Heart right ventricle (tissue), 16 donors: ENCODE results near the gene PRKD2. TPM values are rescaled to one million over a fixed set of nuclear protein-coding genes. Genes with fewer than 3 reads are reported as not detected.

ENCODE experiments used
- ATAC-seq, 8 donors: fragments of 200-7000 bp; cut with Tn5 transposase; one replicate each; pipeline ENCODE4 v1.9.1; 2020; ENCODE audit warnings: mild to moderate bottlenecking in 8 of 8, moderate library complexity in 8 of 8, moderate number of reproducible peaks in 1 of 8
- DNase-seq, 2 donors: peaks; one replicate each; pipeline ENCODE4 v3.0.0-alpha.2; 2020
- H3K27ac ChIP-seq, 10 donors: fragments of 200-600 bp; sonication (generic) in 2 of 10; one replicate each; pipeline versions ENCODE4 v1.5.0 to v1.8.0; 2020 to 2022; ENCODE audit warnings: mild to moderate bottlenecking in 3 of 10
- H3K27me3 ChIP-seq, 7 donors: fragments of 200-600 bp; one replicate each; pipeline ENCODE4 v1.8.0; 2021 to 2022; ENCODE audit warnings: mild to moderate bottlenecking in 2 of 7
- H3K36me3 ChIP-seq, 9 donors: fragments of 200-600 bp; sonication (generic) in 1 of 9; one replicate each; pipeline versions ENCODE4 v1.5.0 to v1.8.0; 2020 to 2022; ENCODE audit warnings: mild to moderate bottlenecking in 2 of 9
- H3K4me1 ChIP-seq, 9 donors: fragments of 200-600 bp; sonication (generic) in 1 of 9; one replicate each; pipeline versions ENCODE4 v1.5.0 to v1.8.0; 2020 to 2022; ENCODE audit warnings: mild to moderate bottlenecking in 4 of 9
- H3K4me3 ChIP-seq, 10 donors: fragments of 200-600 bp; sonication (generic) in 2 of 10; one replicate each; pipeline versions ENCODE4 v1.5.0 to v1.8.0; 2020 to 2022; ENCODE audit warnings: mild to moderate bottlenecking in 7 of 10, moderate library complexity in 2 of 10
- H3K9me3 ChIP-seq, 11 donors: fragments of 200-600 bp in 10 of 11; sonication (generic) in 2 of 11; one replicate each; pipeline versions ENCODE4 v1.5.0 to v1.8.0; 2013 to 2022; ENCODE audit warnings: mild to moderate bottlenecking in 2 of 11, control low read depth in 1 of 11, moderate library complexity in 1 of 11
- WGBS, 2 donors: extraction: QIAGEN DNeasy Blood & Tissue Kit; methylation state at CpG; one replicate each; pipeline ENCODE4 v1.1.7; 2013; ENCODE audit warnings: inconsistent platforms in 1 of 2; 5-methylcytosine and 5-hydroxymethylcytosine counted together
- intact Hi-C, 10 donors: fragments of 100-400 bp; cut with DNase I; formaldehyde crosslinking; loops; one replicate each; pipeline versions ENCODE4 v1.11.1 to v1.14.2; 2022
- polyA plus RNA-seq, 2 donors: library from polyadenylated mRNA; stranded (reverse); fragments of 200-250 nt; gene quantifications; one replicate each; pipeline ENCODE4 v1.2.3, GENCODE V29; 2013
- total RNA-seq, 10 donors: library from RNA; stranded (reverse); fragmentation: NEBNext Ultra II Directional in 3 of 10; extraction: Animal tissue kit (Norgen Biotek cat#: 25700) in 3 of 10; gene quantifications; one replicate each; pipeline versions ENCODE4 v1.2.1 to v1.2.4, GENCODE V29; 2021 to 2023
- TF ChIP-seq, protein P1 (sequence below), 9 donors: fragments of 200-600 bp; sonication (generic) in 2 of 9; IDR thresholded peaks; one replicate each; pipeline versions ENCODE4 v1.5.0 to v1.8.0; 2021 to 2022; ENCODE audit warnings: antibody characterized with exemption in 9 of 9, mild to moderate bottlenecking in 5 of 9, moderate library complexity in 1 of 9
- donor health status: Arrhythmogenic right ventricular cardiomyopathy.
- donor health status: ischemic (EF 13 %, LVEDD 7.1; RV severe dilation, severe dysfunction).
- donor health status: healthy with polysubstance abuse.
- donor health status: DM: no; HTN: yes; CAD: no.
- donor health status: DM: no; HTN: no; CAD: no.
- donor health status: ischemic (EF 25% LVEDD 6.9; RV normal size, moderate dysfunction).
- donor health status: ischemic (EF 25% LVEDD 5.7; RV mildly dilated, moderate dysfunction).
- donor health status: healthy.
- donor health status: DM: yes; HTN: yes; CAD: no.
- donor health status: Ischemic cardiomyopathy.
- donor health status: ischemic (EF 35%, LVEDD 5.7; RV mildly dilated, moderate dysfunction).
- donor health status: nonischemic (EF 11% LVEDD 7.7; RV severe dilation, severe dysfunction).
- donor health status: DM: yes; HTN: yes; CAD: no.
- donor health status: PGD.
- donor health status: ischemic (EF 29% LVEDD 5.4; RV normal size, mild dysfunction).
- donor health status: nonischemic (EF 23%, LVEDD 6.1; RV moderate dilation, normal function).

The PRKD2 gene
- total and polyA plus RNA-seq, 12 donors, result 11.7 to 22.7 (median 13.8) TPM

DNA sequence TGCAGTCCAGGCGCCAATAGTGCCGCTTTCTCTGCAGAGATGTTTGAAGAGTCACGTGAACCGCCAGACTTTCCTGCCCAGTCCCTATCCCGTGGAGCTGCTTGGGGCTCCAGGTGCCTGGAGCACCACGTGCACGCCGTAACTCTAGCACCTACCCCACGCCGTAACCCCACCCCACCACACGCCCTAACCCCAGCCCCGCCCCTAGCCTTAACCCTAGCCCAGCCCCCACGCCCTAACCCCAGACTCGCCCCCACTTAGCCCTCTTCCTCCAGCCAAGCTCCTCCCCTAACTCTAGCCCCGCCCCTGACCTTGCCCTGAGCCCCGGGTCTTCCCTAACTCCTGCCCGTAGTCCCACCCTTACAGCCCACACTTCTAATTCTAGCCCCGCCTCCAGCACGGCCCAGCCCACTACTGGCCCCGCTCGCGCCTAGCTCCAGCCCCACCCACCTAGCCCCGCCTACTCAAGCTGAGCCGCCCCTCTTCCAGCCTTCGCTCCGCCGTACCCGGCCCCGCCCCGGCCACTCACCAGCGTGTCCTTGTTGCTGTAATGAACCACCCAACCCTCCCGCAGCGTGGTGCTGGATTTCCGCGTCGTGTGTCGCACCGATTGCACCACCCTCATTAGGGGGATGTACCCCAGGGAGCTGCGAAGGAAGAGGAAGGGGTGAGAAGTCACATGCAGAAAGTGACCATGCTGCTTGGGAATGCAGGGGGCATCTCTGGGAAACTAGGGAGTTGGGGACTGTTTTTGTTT is 19.5 kb downstream of the PRKD2 start:
- TF ChIP-seq, protein P1, sequence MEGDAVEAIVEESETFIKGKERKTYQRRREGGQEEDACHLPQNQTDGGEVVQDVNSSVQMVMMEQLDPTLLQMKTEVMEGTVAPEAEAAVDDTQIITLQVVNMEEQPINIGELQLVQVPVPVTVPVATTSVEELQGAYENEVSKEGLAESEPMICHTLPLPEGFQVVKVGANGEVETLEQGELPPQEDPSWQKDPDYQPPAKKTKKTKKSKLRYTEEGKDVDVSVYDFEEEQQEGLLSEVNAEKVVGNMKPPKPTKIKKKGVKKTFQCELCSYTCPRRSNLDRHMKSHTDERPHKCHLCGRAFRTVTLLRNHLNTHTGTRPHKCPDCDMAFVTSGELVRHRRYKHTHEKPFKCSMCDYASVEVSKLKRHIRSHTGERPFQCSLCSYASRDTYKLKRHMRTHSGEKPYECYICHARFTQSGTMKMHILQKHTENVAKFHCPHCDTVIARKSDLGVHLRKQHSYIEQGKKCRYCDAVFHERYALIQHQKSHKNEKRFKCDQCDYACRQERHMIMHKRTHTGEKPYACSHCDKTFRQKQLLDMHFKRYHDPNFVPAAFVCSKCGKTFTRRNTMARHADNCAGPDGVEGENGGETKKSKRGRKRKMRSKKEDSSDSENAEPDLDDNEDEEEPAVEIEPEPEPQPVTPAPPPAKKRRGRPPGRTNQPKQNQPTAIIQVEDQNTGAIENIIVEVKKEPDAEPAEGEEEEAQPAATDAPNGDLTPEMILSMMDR (IDR thresholded peaks at IDR 0.05), result no peak
- no peaks in the 10 kb centered on the region for H3K27me3 ChIP-seq
- peaks cover 0 to 13% (median 3%) of the 10 kb centered on the region in 9 donors for H3K4me1 ChIP-seq
- H3K36me3 ChIP-seq, result peaks cover 0 to 98% (median 76%) of the 10 kb centered on the region in 9 donors
- H3K9me3 ChIP-seq, result no peaks in the 10 kb centered on the region
- intact Hi-C loops, result no loop called here
- no peak overlapping the region for H3K27ac ChIP-seq
- peak overlapping the region in 4 of 10 donors; percentile 0 to 27 (median 15) for H3K4me3 ChIP-seq
- ATAC-seq, result peak; percentile 91 to 97 (median 96)
- WGBS, 2 donors, result 25 to 43% methylated on average over 36 to 39 of the region's 39 CpGs
- DNase-seq, result peak; percentile 86 to 87

- no peak for DNase-seq
- peak overlapping the region in 4 of 10 donors; percentile 0 to 27 (median 15) for H3K4me3 ChIP-seq
- TF ChIP-seq, protein P1 (IDR thresholded peaks at IDR 0.05), result no peak
- H3K9me3 ChIP-seq, result no peaks in the 10 kb centered on the region
- H3K27ac ChIP-seq, result no peak overlapping the region
- H3K36me3 ChIP-seq, result peaks cover 0 to 98% (median 76%) of the 10 kb centered on the region in 9 donors
- H3K4me1 ChIP-seq, result peaks cover 0 to 13% (median 3%) of the 10 kb centered on the region in 9 donors
- intact Hi-C loops, result no loop called here
- no peak for ATAC-seq
- H3K27me3 ChIP-seq, result no peaks in the 10 kb centered on the region
- WGBS, 2 donors, result 73 to 84% methylated on average over 9 of the region's 9 CpGs
Observed at GRCh38 chr19:46696866-46697203, 20.1 kb downstream of the PRKD2 start.

- H3K36me3 ChIP-seq, result peaks cover 0 to 98% (median 80%) of the 10 kb centered on the region in 9 donors
- TF ChIP-seq, protein P1 (IDR thresholded peaks at IDR 0.05), result no peak
- no peak overlapping the region for H3K4me3 ChIP-seq
Observed at GRCh38 chr19:46696052-46696451, 20.9 kb downstream of the PRKD2 start.

DNA sequence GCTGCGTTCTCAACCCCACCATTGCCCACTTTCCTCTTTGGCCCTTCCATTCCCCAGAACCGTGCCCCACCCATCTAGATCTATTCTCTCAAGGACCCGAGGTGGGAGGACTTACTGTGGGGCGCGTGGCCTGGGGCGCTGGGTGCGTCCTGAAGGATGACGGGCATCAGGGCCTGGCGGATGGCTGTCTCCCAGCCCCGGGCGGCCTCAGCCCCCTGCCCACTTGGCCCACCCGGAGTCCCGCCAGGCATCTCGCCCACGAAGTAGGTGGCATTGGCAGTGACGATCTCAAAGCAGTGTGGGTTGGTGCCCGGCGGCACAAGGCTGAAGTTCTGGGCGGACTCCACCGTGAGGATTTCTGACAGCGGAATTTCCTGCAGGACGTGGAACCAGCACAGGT is 23.2 kb downstream of the PRKD2 start:
- Histone ChIP-seq H3K4me1 (peaks cover 0 to 13% (median 3%) of the 10 kb centered on the region in 9 donors), H3K9me3 (no peaks in the 10 kb centered on the region), H3K36me3 (peaks cover 0 to 98% (median 82%) of the 10 kb centered on the region in 9 donors), H3K4me3 (no peak overlapping the region), H3K27me3 (no peaks in the 10 kb centered on the region), H3K27ac (no peak overlapping the region)
- ATAC-seq (no peak), DNase-seq (no peak)
- WGBS, 2 donors, result 93 to 95% methylated on average over 22 of the region's 22 CpGs
- TF ChIP-seq, protein P1 (IDR thresholded peaks at IDR 0.05), result no peak
- intact Hi-C loops, result no loop called here

More at GRCh38 chr19:46696052-46696451, 20.9 kb downstream of the PRKD2 start:
- no peak for ATAC-seq
- H3K9me3 ChIP-seq, result no peaks in the 10 kb centered on the region
- DNase-seq, result no peak
- intact Hi-C loops, result no loop called here
- H3K4me1 ChIP-seq, result peaks cover 0 to 13% (median 3%) of the 10 kb centered on the region in 9 donors
- no peak overlapping the region for H3K27ac ChIP-seq
- WGBS, 2 donors, result 96 to 99% methylated on average over 10 of the region's 10 CpGs
- H3K27me3 ChIP-seq, result no peaks in the 10 kb centered on the region
